GM10248 (cell line): ENCODE data around the gene ATP2A1.

Experiments
- CTCF ChIA-PET: fragments of 300-600 bp; sonication (Branson Sonifier 250); formaldehyde crosslinking; extraction: SDS; loops from one replicate; lab custom pipeline; 2021; ENCODE audit warnings: antibody characterized with exemption; lab: Yijun Ruan, JAX
- POLR2A ChIA-PET: fragments of 350-650 bp; sonication (Branson Sonifier 250); formaldehyde crosslinking; extraction: SDS; loops from one replicate; lab custom pipeline; 2020; ENCODE audit warnings: antibody characterized with exemption; lab: Yijun Ruan, JAX
- DNase-seq: peaks from one replicate; pipeline ENCODE4 v3.0.0; 2012; ENCODE audit errors: extremely low spot score
- CTCF ChIP-seq: IDR thresholded peaks from 2 replicates; pipeline ENCODE4 v1.5.1; 2012; ENCODE audit warnings: mild to moderate bottlenecking, low read depth; ENCODE audit errors: extremely low read depth, missing control alignments, control extremely low read depth

ATP2A1 gene

GRCh38 chr16:28900601-28901000, 22.3 kb downstream of the ATP2A1 start:
- POLR2A ChIA-PET, result interaction anchor here (0.6 kb wide), 1 partner anchor 84 kb away, joined by 4 read pairs; the partner anchor contains the start of gene LAT
- CTCF ChIA-PET, result interaction anchor here (1.4 kb wide), 1 partner anchor 45 kb away, joined by 3 read pairs; no protein-coding TSS in a partner anchor
- DNase-seq, result no peak
- no peak for TF ChIP-seq CTCF

GRCh38 chr16:28901862-28902261, 23.6 kb downstream of the ATP2A1 start:
- CTCF ChIA-PET, result no interaction called here
- no peak for DNase-seq
- POLR2A ChIA-PET, result no interaction called here
- TF ChIP-seq CTCF, result no peak

- POLR2A ChIA-PET, result interaction anchor here (0.7 kb wide), 1 partner anchor 12 kb away, joined by 3 read pairs; no protein-coding TSS in a partner anchor
- no peak for DNase-seq
- CTCF ChIA-PET, result no interaction called here
- no peak for TF ChIP-seq CTCF
Measured at GRCh38 chr16:28902909-28903308, 24.6 kb downstream of the ATP2A1 start.

- TF ChIP-seq CTCF, result no peak
- ChIA-PET CTCF (no interaction called here), POLR2A (no interaction called here)
- no peak for DNase-seq
Measured at GRCh38 chr16:28903344-28904042, 25.2 kb downstream of the ATP2A1 start.

DNA sequence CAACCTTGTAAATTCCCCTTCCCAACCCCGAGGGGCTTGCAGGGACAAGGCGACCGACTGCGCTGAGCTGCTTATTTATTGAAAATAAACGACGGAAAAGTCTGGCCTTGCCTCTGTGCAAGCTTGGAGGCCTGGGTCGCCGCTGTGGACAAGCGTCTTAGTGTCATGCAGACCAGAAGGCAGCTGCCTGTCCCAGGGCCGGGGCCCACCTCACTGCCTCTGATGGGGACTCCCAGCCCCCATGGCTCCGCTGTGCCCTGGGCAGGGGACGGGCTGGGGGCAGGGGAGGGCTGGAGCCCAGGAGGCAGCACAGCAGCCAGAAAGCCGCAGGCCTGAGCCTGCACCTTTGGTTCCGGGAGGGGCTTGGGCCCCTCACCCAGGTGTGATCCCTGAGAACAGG, 26.1 kb downstream of the ATP2A1 start:
- CTCF ChIA-PET, result no interaction called here

GRCh38 chr16:28904828-28905227, 26.5 kb downstream of the ATP2A1 start:
- POLR2A ChIA-PET, result no interaction called here
- CTCF ChIA-PET, result no interaction called here

More for the DNA sequence above, 26.1 kb downstream of the ATP2A1 start:
- POLR2A ChIA-PET, result no interaction called here
- TF ChIP-seq CTCF, result no peak
- DNase-seq, result no peak

More at GRCh38 chr16:28904828-28905227, 26.5 kb downstream of the ATP2A1 start:
- TF ChIP-seq CTCF, result no peak
- DNase-seq, result no peak
